Measurements from ENCODE around the gene CRTAP. TPM values are rescaled to one million over a fixed set of nuclear protein-coding genes. Genes with fewer than 3 reads are reported as not detected.

The CRTAP gene
- total and polyA plus RNA-seq, 8 donors = 17.6 to 71.0 (median 25.6) TPM

GRCh38 chr3:33184863-33185262 is 71.0 kb downstream of the CRTAP start:
- H3K4me3 ChIP-seq = no peak overlapping the region
- TF ChIP-seq CTCF (IDR thresholded peaks at IDR 0.05) = no peak
- intact Hi-C loops (cut with DNase I) = no loop called here
- no peaks in the 10 kb centered on the region for H3K36me3 ChIP-seq
- DNase-seq (no peak), ATAC-seq (peak in 1 of 4 donors; percentile 42), FAIRE-seq (no peak)
- H3K27ac ChIP-seq = no peak overlapping the region
- WGBS, 2 donors = 71 to 76% methylated on average over 2 of the region's 2 CpGs
- no peaks in the 10 kb centered on the region for H3K9me3 ChIP-seq
- H3K4me1 ChIP-seq = no peaks in the 10 kb centered on the region
- no peaks in the 10 kb centered on the region for H3K27me3 ChIP-seq

- no peak for TF ChIP-seq CTCF (IDR thresholded peaks at IDR 0.05)
- peak in 1 of 4 donors; percentile 44 for ATAC-seq
- Histone ChIP-seq H3K27me3 (no peaks in the 10 kb centered on the region), H3K36me3 (no peaks in the 10 kb centered on the region), H3K9me3 (no peaks in the 10 kb centered on the region), H3K4me1 (no peaks in the 10 kb centered on the region), H3K27ac (no peak overlapping the region), H3K4me3 (no peak overlapping the region)
- DNase-seq = no peak
- intact Hi-C loops (cut with DNase I) = no loop called here
- WGBS, 2 donors = 88 to 92% methylated on average over 13 of the region's 13 CpGs
- FAIRE-seq = no peak
Observed at GRCh38 chr3:33186524-33187367, 72.9 kb downstream of the CRTAP start.

GRCh38 chr3:33187368-33187634 is 73.5 kb downstream of the CRTAP start:
- H3K4me3 ChIP-seq = no peak overlapping the region
- no peaks in the 10 kb centered on the region for H3K9me3 ChIP-seq
- no peaks in the 10 kb centered on the region for H3K27me3 ChIP-seq
- H3K27ac ChIP-seq = no peak overlapping the region
- no peaks in the 10 kb centered on the region for H3K4me1 ChIP-seq
- ATAC-seq (no peak), DNase-seq (no peak), FAIRE-seq (no peak)
- H3K36me3 ChIP-seq = no peaks in the 10 kb centered on the region
- intact Hi-C loops (cut with DNase I) = no loop called here
- TF ChIP-seq CTCF (IDR thresholded peaks at IDR 0.05) = no peak
- 86 to 95% methylated on average over 3 of the region's 3 CpGs for WGBS, 2 donors

GRCh38 chr3:33194303-33194702 is 80.5 kb downstream of the CRTAP start:
- 80 to 81% methylated on average over 1 of the region's 1 CpG for WGBS, 2 donors
- Histone ChIP-seq H3K36me3 (no peaks in the 10 kb centered on the region), H3K4me3 (no peak overlapping the region), H3K27ac (no peak overlapping the region), H3K4me1 (no peaks in the 10 kb centered on the region), H3K9me3 (no peaks in the 10 kb centered on the region), H3K27me3 (no peaks in the 10 kb centered on the region)
- intact Hi-C loops (cut with DNase I) = no loop called here
- no peak for DNase-seq
- no peak for FAIRE-seq
- TF ChIP-seq CTCF (IDR thresholded peaks at IDR 0.05) = no peak
- ATAC-seq = no peak

- Histone ChIP-seq H3K27ac (no peak overlapping the region), H3K27me3 (no peaks in the 10 kb centered on the region), H3K36me3 (no peaks in the 10 kb centered on the region), H3K9me3 (no peaks in the 10 kb centered on the region), H3K4me1 (no peaks in the 10 kb centered on the region), H3K4me3 (no peak overlapping the region)
- 7 to 10% methylated on average over 3 of the region's 3 CpGs for WGBS, 2 donors
- intact Hi-C loops (cut with DNase I) = no loop called here
- FAIRE-seq (no peak), DNase-seq (no peak), ATAC-seq (no peak)
- TF ChIP-seq CTCF (IDR thresholded peaks at IDR 0.05) = no peak
Observed at GRCh38 chr3:33196538-33196937, 82.7 kb downstream of the CRTAP start.
